ENCODE data around the gene PHLPP1. TPM values are rescaled to one million over a fixed set of nuclear protein-coding genes. Genes with fewer than 3 reads are reported as not detected.

PHLPP1 gene
- total RNA-seq (2022) = 28.0 and 32.8 TPM in 2 replicates
- Bru-seq, nascent RNA = percentile 90 among the genes with signal in this experiment
- percentile 66 among the genes with signal in this experiment for BruChase-seq, experiment 1, labeled RNA remaining after a 6-hour chase
- BruChase-seq, experiment 2, labeled RNA remaining after a 2-hour chase = percentile 66 among the genes with signal in this experiment
- long read RNA-seq, full-length matches to known transcripts = 8 of 12 reads
- long read RNA-seq, partial matches to known transcripts = 1 of 12 reads
- long read RNA-seq, other reads (novel, unspliced or antisense) = 3 of 12 reads

GRCh38 chr18:62715436-62715758 is at the start of gene PHLPP1:
Gene PHLPP1 (plus strand): TSS chr18:62715541. CDS start chr18:62715684, 143 bp downstream.
- peaks cover 53% of the 10 kb centered on the region for H3K36me3 Mint-ChIP-seq (ENCODE audit: insufficient read depth, unreplicated experiment)
- no peaks in the 10 kb centered on the region for H3K4me1 Mint-ChIP-seq (ENCODE audit: low read depth, unreplicated experiment)
- peak within 1 kb of the TSS; percentile 80 for H3K4me3 Mint-ChIP-seq (ENCODE audit: low read depth, unreplicated experiment)
- TF ChIP-seq CTCF (IDR thresholded peaks at IDR 0.05; ENCODE audit: unreplicated experiment) = no peak
- intact Hi-C loops (cut with micrococcal nuclease; ENCODE audit: unreplicated experiment) = loop anchor here (2.0 to 5.0 kb wide), 6 partner anchors 97 to 388 kb away; partner anchors contain the start of gene TNFRSF11A
- no peak for DNase-seq
- no peaks in the 10 kb centered on the region for H3K27me3 Mint-ChIP-seq (ENCODE audit: unreplicated experiment)
- BruUV-seq (replicated peaks) = no TSS peak
- CTCF ChIA-PET = interaction anchor here (0.6 to 2.1 kb wide), 18 partner anchors 52 to 1081 kb away, joined by 3 to 12 read pairs (median 4); no protein-coding TSS in a partner anchor
- H3K9me3 Mint-ChIP-seq (ENCODE audit: low read depth, unreplicated experiment) = no peaks in the 10 kb centered on the region
- peak within 1 kb of the TSS; percentile 93 for H3K27ac Mint-ChIP-seq (ENCODE audit: unreplicated experiment)

GRCh38 chr18:62669225-62669624 is 46.1 kb upstream of the PHLPP1 start:
- no peak overlapping the region for H3K27ac Mint-ChIP-seq (ENCODE audit: unreplicated experiment)
- intact Hi-C loops (cut with micrococcal nuclease; ENCODE audit: unreplicated experiment) = no loop called here
- no peak for DNase-seq
- BruUV-seq (replicated peaks) = no TSS peak
- H3K4me1 Mint-ChIP-seq (ENCODE audit: low read depth, unreplicated experiment) = no peaks in the 10 kb centered on the region
- CTCF ChIA-PET = no interaction called here
- H3K4me3 Mint-ChIP-seq (ENCODE audit: low read depth, unreplicated experiment) = no peak overlapping the region
- TF ChIP-seq CTCF (IDR thresholded peaks at IDR 0.05; ENCODE audit: unreplicated experiment) = no peak
- no peaks in the 10 kb centered on the region for H3K9me3 Mint-ChIP-seq (ENCODE audit: low read depth, unreplicated experiment)
- peaks cover 18% of the 10 kb centered on the region for H3K27me3 Mint-ChIP-seq (ENCODE audit: unreplicated experiment)
- H3K36me3 Mint-ChIP-seq (ENCODE audit: insufficient read depth, unreplicated experiment) = no peaks in the 10 kb centered on the region

GRCh38 chr18:62670573-62670972 is 44.8 kb upstream of the PHLPP1 start:
- DNase-seq = no peak
- H3K4me1 Mint-ChIP-seq (ENCODE audit: low read depth, unreplicated experiment) = no peaks in the 10 kb centered on the region
- intact Hi-C loops (cut with micrococcal nuclease; ENCODE audit: unreplicated experiment) = no loop called here
- no peak for TF ChIP-seq CTCF (IDR thresholded peaks at IDR 0.05; ENCODE audit: unreplicated experiment)
- peaks cover 23% of the 10 kb centered on the region for H3K27me3 Mint-ChIP-seq (ENCODE audit: unreplicated experiment)
- CTCF ChIA-PET = no interaction called here
- H3K9me3 Mint-ChIP-seq (ENCODE audit: low read depth, unreplicated experiment) = no peaks in the 10 kb centered on the region
- H3K27ac Mint-ChIP-seq (ENCODE audit: unreplicated experiment) = no peak overlapping the region
- BruUV-seq (replicated peaks) = no TSS peak
- no peaks in the 10 kb centered on the region for H3K36me3 Mint-ChIP-seq (ENCODE audit: insufficient read depth, unreplicated experiment)
- H3K4me3 Mint-ChIP-seq (ENCODE audit: low read depth, unreplicated experiment) = no peak overlapping the region

- no peak for DNase-seq
- no peaks in the 10 kb centered on the region for H3K36me3 Mint-ChIP-seq (ENCODE audit: insufficient read depth, unreplicated experiment)
- H3K4me1 Mint-ChIP-seq (ENCODE audit: low read depth, unreplicated experiment) = no peaks in the 10 kb centered on the region
- H3K9me3 Mint-ChIP-seq (ENCODE audit: low read depth, unreplicated experiment) = no peaks in the 10 kb centered on the region
- H3K4me3 Mint-ChIP-seq (ENCODE audit: low read depth, unreplicated experiment) = no peak overlapping the region
- no peak for TF ChIP-seq CTCF (IDR thresholded peaks at IDR 0.05; ENCODE audit: unreplicated experiment)
- CTCF ChIA-PET = interaction anchor here (0.6 kb wide), 1 partner anchor 45 kb away, joined by 6 read pairs; no protein-coding TSS in a partner anchor
- H3K27ac Mint-ChIP-seq (ENCODE audit: unreplicated experiment) = no peak overlapping the region
- no TSS peak for BruUV-seq (replicated peaks)
- peaks cover 23% of the 10 kb centered on the region for H3K27me3 Mint-ChIP-seq (ENCODE audit: unreplicated experiment)
- intact Hi-C loops (cut with micrococcal nuclease; ENCODE audit: unreplicated experiment) = no loop called here
Measured at GRCh38 chr18:62672600-62672999, 42.7 kb upstream of the PHLPP1 start.

All from Calu3 (cell line).